Measurements from ENCODE around the gene GLS.

Gene GLS

GRCh38 chr2:190887089-190887488 lies 6.5 kb downstream of the GLS start:
- DNase-seq (ENCODE audit: low read depth), result peak; percentile 71
- peak overlapping the region; percentile 71 for H3K4me3 ChIP-seq (ENCODE audit: low read depth, low read length)
- TF ChIP-seq CTCF (IDR thresholded peaks at IDR 0.05; ENCODE audit: insufficient read depth, low read depth, low read length, missing control alignments), result no peak

GRCh38 chr2:190888449-190888848 lies 7.8 kb downstream of the GLS start:
- TF ChIP-seq CTCF (IDR thresholded peaks at IDR 0.05; ENCODE audit: insufficient read depth, low read depth, low read length, missing control alignments), result no peak
- no peak overlapping the region for H3K4me3 ChIP-seq (ENCODE audit: low read depth, low read length)

GRCh38 chr2:190889175-190889943 lies 8.7 kb downstream of the GLS start:
- H3K4me3 ChIP-seq (ENCODE audit: low read depth, low read length), result peak overlapping the region; percentile 22; the same call in 1 of the 2 replicates
- TF ChIP-seq CTCF (IDR thresholded peaks at IDR 0.05; ENCODE audit: insufficient read depth, low read depth, low read length, missing control alignments), result no peak
- DNase-seq (ENCODE audit: low read depth), result no peak

More at GRCh38 chr2:190888449-190888848, 7.8 kb downstream of the GLS start:
- DNase-seq (ENCODE audit: low read depth), result no peak

- no peak for TF ChIP-seq CTCF (IDR thresholded peaks at IDR 0.05; ENCODE audit: insufficient read depth, low read depth, low read length, missing control alignments)
- peak overlapping the region; percentile 10; the same call in 1 of the 2 replicates for H3K4me3 ChIP-seq (ENCODE audit: low read depth, low read length)
- peak; percentile 45 for DNase-seq (ENCODE audit: low read depth)
Measured at GRCh38 chr2:190891372-190891771, 10.8 kb downstream of the GLS start.

- no peak for TF ChIP-seq CTCF (IDR thresholded peaks at IDR 0.05; ENCODE audit: insufficient read depth, low read depth, low read length, missing control alignments)
Measured at GRCh38 chr2:190891889-190892288, 11.3 kb downstream of the GLS start.

GRCh38 chr2:190893157-190893556 lies 12.5 kb downstream of the GLS start:
- DNase-seq (ENCODE audit: low read depth), result no peak
- H3K4me3 ChIP-seq (ENCODE audit: low read depth, low read length), result no peak overlapping the region
- TF ChIP-seq CTCF (IDR thresholded peaks at IDR 0.05; ENCODE audit: insufficient read depth, low read depth, low read length, missing control alignments), result no peak

More at GRCh38 chr2:190891889-190892288, 11.3 kb downstream of the GLS start:
- no peak for DNase-seq (ENCODE audit: low read depth)
- no peak overlapping the region for H3K4me3 ChIP-seq (ENCODE audit: low read depth, low read length)

- no peak for TF ChIP-seq CTCF (IDR thresholded peaks at IDR 0.05; ENCODE audit: insufficient read depth, low read depth, low read length, missing control alignments)
- no peak for DNase-seq (ENCODE audit: low read depth)
- no peak overlapping the region for H3K4me3 ChIP-seq (ENCODE audit: low read depth, low read length)
Measured at GRCh38 chr2:190896477-190896876, 15.9 kb downstream of the GLS start.

Measured in GM12865 (cell line).